A549 (cell line): Measurements from ENCODE around the gene C17orf107.

Experiments used
- HOXB13 ChIP-seq: fragments of 250-450 bp; sonication (Bioruptor Pico); IDR thresholded peaks from 2 replicates; pipeline ENCODE4 v1.5.0; 2020; ENCODE audit warnings: low read depth, mild to moderate bottlenecking, moderate library complexity
- KDM5A ChIP-seq: fragments of 200-600 bp; sonication (generic); IDR thresholded peaks from 2 replicates; pipeline ENCODE4 v1.6.1; 2016; ENCODE audit warnings: antibody characterized with exemption, mild to moderate bottlenecking
- POLR2A ChIP-seq: IDR thresholded peaks from 2 replicates; pipeline ENCODE4 v1.6.1; 2012; ENCODE audit warnings: mild to moderate bottlenecking, low read length
- TF ChIP-seq, protein P1 (sequence below): fragments of 200-600 bp; sonication (generic); IDR thresholded peaks from 2 replicates; pipeline ENCODE4 v1.6.1; 2016; ENCODE audit warnings: antibody characterized with exemption, mild to moderate bottlenecking, moderate library complexity

DNA sequence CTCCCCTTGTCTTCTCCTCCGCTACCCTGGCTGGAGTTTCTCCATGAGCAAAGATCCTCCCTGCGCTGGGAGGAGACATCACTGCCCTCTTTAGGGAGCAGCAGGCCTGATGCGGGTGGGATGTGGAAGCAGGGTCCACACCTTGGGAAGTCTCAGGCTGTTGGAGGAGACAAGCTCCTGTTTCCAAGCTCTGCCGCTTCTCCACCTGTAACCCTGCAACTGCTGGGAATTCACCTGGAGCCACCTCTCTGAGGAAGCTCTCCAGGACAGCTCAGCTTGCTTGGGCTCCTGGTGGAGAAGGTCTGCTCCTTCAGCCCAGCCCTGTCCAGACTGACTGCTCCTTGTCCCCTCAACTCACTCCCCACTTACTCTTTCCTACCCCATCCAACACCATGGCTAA is 14.8 kb upstream of the C17orf107 start:
- no peak for TF ChIP-seq HOXB13 (CRISPR knock-in tag)
- TF ChIP-seq POLR2A = no peak
- TF ChIP-seq, protein P1, sequence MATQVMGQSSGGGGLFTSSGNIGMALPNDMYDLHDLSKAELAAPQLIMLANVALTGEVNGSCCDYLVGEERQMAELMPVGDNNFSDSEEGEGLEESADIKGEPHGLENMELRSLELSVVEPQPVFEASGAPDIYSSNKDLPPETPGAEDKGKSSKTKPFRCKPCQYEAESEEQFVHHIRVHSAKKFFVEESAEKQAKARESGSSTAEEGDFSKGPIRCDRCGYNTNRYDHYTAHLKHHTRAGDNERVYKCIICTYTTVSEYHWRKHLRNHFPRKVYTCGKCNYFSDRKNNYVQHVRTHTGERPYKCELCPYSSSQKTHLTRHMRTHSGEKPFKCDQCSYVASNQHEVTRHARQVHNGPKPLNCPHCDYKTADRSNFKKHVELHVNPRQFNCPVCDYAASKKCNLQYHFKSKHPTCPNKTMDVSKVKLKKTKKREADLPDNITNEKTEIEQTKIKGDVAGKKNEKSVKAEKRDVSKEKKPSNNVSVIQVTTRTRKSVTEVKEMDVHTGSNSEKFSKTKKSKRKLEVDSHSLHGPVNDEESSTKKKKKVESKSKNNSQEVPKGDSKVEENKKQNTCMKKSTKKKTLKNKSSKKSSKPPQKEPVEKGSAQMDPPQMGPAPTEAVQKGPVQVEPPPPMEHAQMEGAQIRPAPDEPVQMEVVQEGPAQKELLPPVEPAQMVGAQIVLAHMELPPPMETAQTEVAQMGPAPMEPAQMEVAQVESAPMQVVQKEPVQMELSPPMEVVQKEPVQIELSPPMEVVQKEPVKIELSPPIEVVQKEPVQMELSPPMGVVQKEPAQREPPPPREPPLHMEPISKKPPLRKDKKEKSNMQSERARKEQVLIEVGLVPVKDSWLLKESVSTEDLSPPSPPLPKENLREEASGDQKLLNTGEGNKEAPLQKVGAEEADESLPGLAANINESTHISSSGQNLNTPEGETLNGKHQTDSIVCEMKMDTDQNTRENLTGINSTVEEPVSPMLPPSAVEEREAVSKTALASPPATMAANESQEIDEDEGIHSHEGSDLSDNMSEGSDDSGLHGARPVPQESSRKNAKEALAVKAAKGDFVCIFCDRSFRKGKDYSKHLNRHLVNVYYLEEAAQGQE = no peak
- TF ChIP-seq KDM5A = no peak
